Endothelial cell of umbilical vein (primary cell): ENCODE measurements around the gene DIPK1C. TPM values are rescaled to one million over a fixed set of nuclear protein-coding genes. Genes with fewer than 3 reads are reported as not detected.

Experiments
- BruUV-seq: library from RNA; stranded (reverse); fragments of 400-500 nt; replicated peaks from 2 replicates; lab custom pipeline; 2021; lab: Mats Ljungman, UMichigan
- CTCF ChIA-PET: fragments of 300-600, 350-600 bp; sonication (Branson Sonifier 250); formaldehyde crosslinking; loops from one replicate; lab custom pipeline; 2021; ENCODE audit warnings: antibody characterized with exemption, inconsistent platforms; lab: Charles Lee
- POLR2A ChIA-PET: fragments of 300-600, 350-600 bp; sonication (Branson Sonifier 250); formaldehyde crosslinking; loops from one replicate; lab custom pipeline; 2021; ENCODE audit warnings: antibody characterized with exemption, inconsistent platforms; lab: Charles Lee
- DNase-seq: peaks from one replicate; pipeline ENCODE4 v3.0.0-alpha.2; 2011; ENCODE audit warnings: low read depth, low spot score
- FAIRE-seq: peaks from 2 replicates; lab custom pipeline; 2011; peaks lifted over from hg19 to GRCh38; lab: Jason Lieb, UNC
- H2AFZ ChIP-seq: 2 replicates; pipeline ENCODE4 v1.6.0; 2012; ENCODE audit warnings: low read depth, low read length, control low read depth, inconsistent platforms
- H3K27ac ChIP-seq: 2 replicates; pipeline ENCODE4 v1.5.1; 2011; ENCODE audit warnings: low read depth, mild to moderate bottlenecking, control low read depth, low read length, moderate library complexity; ENCODE audit not compliant: insufficient read depth
- H3K27me3 ChIP-seq, 2 experiments: 2 replicates each; pipeline versions ENCODE4 v1.6.0 to v1.6.1; 2011; ENCODE audit warnings: low read length in 2 of 2, mixed read lengths in 1 of 2; ENCODE audit not compliant: control insufficient read depth in 2 of 2, insufficient read depth in 2 of 2
- H3K36me3 ChIP-seq, 2 experiments: 2 replicates in 1 of 2; 3 replicates in 1 of 2; pipeline ENCODE4 v1.5.1; 2011; ENCODE audit warnings: low read length in 2 of 2, mild to moderate bottlenecking in 1 of 2, moderate library complexity in 1 of 2; ENCODE audit not compliant: control insufficient read depth in 2 of 2, insufficient read depth in 2 of 2; ENCODE audit errors: extremely low read depth in 1 of 2
- H3K4me1 ChIP-seq: 3 replicates; pipeline ENCODE4 v1.5.1; 2011; ENCODE audit warnings: mild to moderate bottlenecking, low read length; ENCODE audit not compliant: control insufficient read depth, insufficient read depth; ENCODE audit errors: extremely low read depth
- H3K4me2 ChIP-seq: 2 replicates; pipeline ENCODE4 v1.6.1; 2011; ENCODE audit warnings: low read length, control low read depth, mixed read lengths; ENCODE audit not compliant: insufficient read depth
- H3K4me3 ChIP-seq, 3 experiments: fragments of 200-600 bp in 1 of 3; sonication (generic), shearing (Covaris generic) in 1 of 3; replicated peaks in 1 of 3; 2 replicates each; pipeline ENCODE4 v1.5.1; 2011 to 2016; ENCODE audit warnings: control low read depth in 3 of 3, low read length in 3 of 3, mild to moderate bottlenecking in 2 of 3, inconsistent platforms in 1 of 3, low read depth in 1 of 3, moderate library complexity in 1 of 3; ENCODE audit not compliant: insufficient read depth in 1 of 3
- H3K79me2 ChIP-seq: 2 replicates; pipeline ENCODE4 v1.6.0; 2012; ENCODE audit warnings: low read length, inconsistent platforms; ENCODE audit not compliant: control insufficient read depth, insufficient read depth
- H3K9ac ChIP-seq: replicated peaks from 2 replicates; pipeline ENCODE3; 2011; ENCODE audit warnings: low read length, control low read depth; ENCODE audit not compliant: insufficient read depth; ENCODE audit errors: extremely low read depth
- H3K9me1 ChIP-seq: replicated peaks from 3 replicates; pipeline ENCODE4 v1.6.0; 2011; ENCODE audit warnings: mild to moderate bottlenecking, low read length; ENCODE audit not compliant: control insufficient read depth, insufficient read depth; ENCODE audit errors: extremely low read depth
- H3K9me3 ChIP-seq: replicated peaks from 2 replicates; pipeline ENCODE4 v1.5.1; 2012; ENCODE audit warnings: low read length, inconsistent platforms; ENCODE audit not compliant: control insufficient read depth, insufficient read depth
- H4K20me1 ChIP-seq: replicated peaks from 2 replicates; pipeline ENCODE3; 2011; ENCODE audit warnings: mild to moderate bottlenecking, low read length; ENCODE audit not compliant: control insufficient read depth, insufficient read depth; ENCODE audit errors: extremely low read depth
- CTCF ChIP-seq, 2 donors: IDR thresholded peaks; 1 replicate in 1 of 2; 2 replicates in 1 of 2; pipeline ENCODE4 v1.5.1; 2011; ENCODE audit warnings: low read length in 2 of 2, mild to moderate bottlenecking in 2 of 2, moderate library complexity in 2 of 2, control low read depth in 1 of 2, inconsistent platforms in 1 of 2, low read depth in 1 of 2; ENCODE audit not compliant: insufficient read depth in 1 of 2; ENCODE audit errors: extremely low read depth in 1 of 2
- EZH2 ChIP-seq: IDR thresholded peaks from 2 replicates; pipeline ENCODE4 v1.6.1; 2012; ENCODE audit warnings: borderline replicate concordance, low read depth, mild to moderate bottlenecking, moderate library complexity, low read length, inconsistent platforms; ENCODE audit not compliant: severe bottlenecking
- FOS ChIP-seq: IDR thresholded peaks from 2 replicates; pipeline ENCODE4 v1.6.1; 2011; ENCODE audit warnings: mild to moderate bottlenecking, low read length, moderate library complexity, borderline replicate concordance; ENCODE audit not compliant: insufficient read depth
- GATA2 ChIP-seq: IDR thresholded peaks from 2 replicates; pipeline ENCODE4 v1.7.0; 2011; ENCODE audit warnings: low read depth, mild to moderate bottlenecking, moderate library complexity, mixed read lengths, low read length; ENCODE audit not compliant: insufficient read length, insufficient read depth
- JUN ChIP-seq: IDR thresholded peaks from 2 replicates; pipeline ENCODE4 v1.6.1; 2011; ENCODE audit warnings: borderline replicate concordance, low read depth; ENCODE audit not compliant: insufficient read length, insufficient read depth
- MAX ChIP-seq: IDR thresholded peaks from 2 replicates; pipeline ENCODE4 v1.6.1; 2011; ENCODE audit not compliant: insufficient read depth, insufficient read length
- MYC ChIP-seq: IDR thresholded peaks from one replicate; pipeline ENCODE4 v1.6.1; 2011; ENCODE audit warnings: mild to moderate bottlenecking, low read depth, low read length
- POLR2A ChIP-seq: IDR thresholded peaks from 2 replicates; pipeline ENCODE4 v1.6.1; 2012; ENCODE audit warnings: low read depth, mild to moderate bottlenecking, control low read depth, low read length
- POLR2AphosphoS5 ChIP-seq: IDR thresholded peaks from 2 replicates; pipeline ENCODE4 v1.6.1; 2012; ENCODE audit warnings: low read depth, mild to moderate bottlenecking, control low read depth, low read length, moderate library complexity; ENCODE audit not compliant: insufficient read depth
- dilution Hi-C: fragments of 300-500 bp; cut with MboI; formaldehyde crosslinking; loops from one replicate; pipeline ENCODE4 v1.15.0; 2019; ENCODE audit warnings: low sequenced_read_pairs; ENCODE audit not compliant: extremely low pct_ligation_motif_present
- intact Hi-C: fragments of 100-400 bp; cut with micrococcal nuclease; formaldehyde crosslinking; loops from one replicate; pipeline ENCODE4 v1.10.0; 2022
- polyA plus RNA-seq, 4 experiments: library from polyadenylated mRNA; depleted of rRNA in 3 of 4; stranded (reverse) in 3 of 4; unstranded in 1 of 4; fragments of >200 nt; gene quantifications; 2 replicates each; pipeline versions ENCODE4 v1.2.1 to v1.2.3, GENCODE V29; 2011 to 2012; ENCODE audit warnings: missing spikeins in 1 of 4
- total RNA-seq: library from RNA; stranded (reverse); gene quantifications from 2 replicates; pipeline ENCODE4 v1.2.3, GENCODE V29; 2021

DIPK1C gene
- total and polyA plus RNA-seq, 2 donors (not counting 3 experiments of a cell fraction or from before 2014, with no cell fraction given) = not detected

- Histone ChIP-seq H3K27me3 (peaks cover 12 to 23% of the 10 kb centered on the region in 2 experiments), H3K9ac (no peak overlapping the region), H2AFZ (no peak overlapping the region), H3K9me3 (no peaks in the 10 kb centered on the region), H3K36me3 (no peaks in the 10 kb centered on the region), H3K79me2 (no peaks in the 10 kb centered on the region), H3K4me1 (peaks cover 2% of the 10 kb centered on the region), H3K9me1 (no peaks in the 10 kb centered on the region), H3K27ac (no peak overlapping the region), H4K20me1 (no peaks in the 10 kb centered on the region), H3K4me2 (no peak overlapping the region), H3K4me3 (no peak overlapping the region)
- DNase-seq (no peak), FAIRE-seq (no peak)
- BruUV-seq = no TSS peak
- dilution Hi-C loops (no loop called here), intact Hi-C loops (loop anchor here (10.0 kb wide), 1 partner anchor 58 kb away; no protein-coding TSS in a partner anchor)
- ChIA-PET POLR2A (no interaction called here), CTCF (no interaction called here)
- no peak for TF ChIP-seq MYC
- no peak for TF ChIP-seq GATA2
- no peak for TF ChIP-seq EZH2
- no peak for TF ChIP-seq POLR2AphosphoS5
- no peak for TF ChIP-seq POLR2A
- no peak for TF ChIP-seq MAX
- no peak for TF ChIP-seq JUN
- TF ChIP-seq CTCF (IDR thresholded peaks at IDR 0.05; ENCODE audit: extremely low read depth in 1 of 2, insufficient read depth in 1 of 2, low read depth in 1 of 2, low read length in 2 of 2) = no peak
- TF ChIP-seq FOS = no peak
Measured at GRCh38 chr18:74463254-74463653, 6.1 kb upstream of the DIPK1C start.
